Activated T-helper 17 cell treated with anti-CD3 and anti-CD28 coated beads, Interleukin-2, amount 50 U/mL, for 72 hours (primary cell): Measurements from ENCODE around the gene IGF1R. TPM values are rescaled to one million over a fixed set of nuclear protein-coding genes. Genes with fewer than 3 reads are reported as not detected.

Experiments
- ATAC-seq: fragments of 150-1000 bp; cut with Tn5 transposase; replicated peaks from 2 replicates; pipeline ENCODE4 v1.10.0; 2021; ENCODE audit warnings: mild to moderate bottlenecking, moderate library complexity
- H3K27ac Mint-ChIP-seq: one replicate; pipeline ENCODE4 v1.8.0; 2022; ENCODE audit warnings: mixed read lengths
- H3K27me3 Mint-ChIP-seq: one replicate; pipeline ENCODE4 v1.8.0; 2022; ENCODE audit warnings: mixed read lengths
- H3K36me3 Mint-ChIP-seq: one replicate; pipeline ENCODE4 v1.8.0; 2022; ENCODE audit warnings: low read depth, mild to moderate bottlenecking, mixed read lengths
- H3K4me1 Mint-ChIP-seq: one replicate; pipeline ENCODE4 v1.8.0; 2022; ENCODE audit warnings: mixed read lengths
- H3K4me3 Mint-ChIP-seq: one replicate; pipeline ENCODE4 v1.8.0; 2022; ENCODE audit warnings: mild to moderate bottlenecking, mixed read lengths
- H3K9me3 Mint-ChIP-seq: one replicate; pipeline ENCODE4 v1.8.0; 2022; ENCODE audit warnings: mixed read lengths
- total RNA-seq, 2 donors: library from RNA; stranded (reverse); gene quantifications; one replicate each; pipeline ENCODE4 v1.2.3, GENCODE V29; 2022

The IGF1R gene
- total RNA-seq, 2 donors from 2014 or later, result 4.6 to 33.8 TPM

- Mint-ChIP-seq H3K4me3 (no peak overlapping the region), H3K36me3 (no peaks in the 10 kb centered on the region), H3K4me1 (no peaks in the 10 kb centered on the region), H3K27me3 (no peaks in the 10 kb centered on the region), H3K9me3 (no peaks in the 10 kb centered on the region), H3K27ac (no peak overlapping the region)
- ATAC-seq, result no peak
These were observed 28.4 kb downstream of the IGF1R start for GRCh38 chr15:98676586-98677270.

DNA sequence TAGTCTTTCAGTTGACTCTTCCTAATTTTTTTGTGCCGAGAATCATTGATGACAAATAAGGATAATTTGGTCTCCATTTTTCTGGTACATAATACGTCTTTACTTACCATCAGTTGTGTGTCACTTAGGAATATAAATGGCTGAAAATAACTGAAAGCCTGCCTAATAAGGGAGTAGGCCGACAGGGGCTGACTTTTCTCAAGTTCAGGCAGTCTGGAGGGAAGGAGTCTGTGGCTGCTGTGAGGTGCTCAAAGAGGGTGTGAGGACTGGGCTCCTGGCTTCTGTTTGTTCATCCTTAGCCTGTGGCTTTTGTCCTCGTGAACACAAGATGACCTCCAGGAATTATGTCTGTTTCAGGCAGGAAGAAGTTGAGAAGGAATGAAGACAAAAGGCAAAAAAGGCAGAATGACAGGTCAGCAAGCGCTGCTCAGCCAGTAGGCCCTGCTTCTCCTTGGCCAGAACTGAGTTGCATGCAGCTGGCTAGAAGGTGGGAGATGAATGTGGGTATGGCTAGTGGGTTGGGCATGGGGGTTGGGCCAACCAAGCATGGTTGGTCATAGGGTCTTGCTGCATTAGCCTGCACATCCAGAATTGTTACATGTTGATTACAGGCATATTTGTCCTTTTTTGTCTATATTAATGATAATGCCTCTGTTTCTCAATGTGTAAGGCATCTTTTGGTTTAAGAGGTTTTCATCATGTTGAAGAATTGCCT, 29.2 kb downstream of the IGF1R start:
- Mint-ChIP-seq H3K9me3 (no peaks in the 10 kb centered on the region), H3K4me1 (peaks cover 6% of the 10 kb centered on the region), H3K27ac (no peak overlapping the region), H3K27me3 (no peaks in the 10 kb centered on the region), H3K36me3 (no peaks in the 10 kb centered on the region), H3K4me3 (no peak overlapping the region)
- ATAC-seq, result no peak

DNA sequence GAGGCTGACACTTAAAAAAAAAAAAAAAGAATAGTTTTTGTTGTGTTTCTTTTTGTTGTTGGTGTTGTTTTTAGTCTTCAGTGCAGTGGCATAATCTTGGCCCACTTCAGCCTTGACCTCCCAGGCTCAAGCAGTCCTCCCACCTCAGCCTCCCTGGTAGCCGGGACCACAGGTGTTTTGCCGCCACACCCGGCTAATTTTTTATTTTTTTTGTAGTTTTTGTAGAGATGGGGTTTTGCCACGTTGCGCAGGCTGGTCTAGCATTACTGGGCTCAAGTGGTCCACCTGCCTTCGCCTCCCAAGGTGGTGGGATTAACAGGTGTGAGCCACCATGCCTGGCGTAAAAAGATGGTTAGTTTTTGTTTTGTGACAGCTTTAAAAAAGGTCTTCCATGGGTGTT, 30.1 kb downstream of the IGF1R start:
- no peak overlapping the region for H3K27ac Mint-ChIP-seq
- H3K9me3 Mint-ChIP-seq, result no peaks in the 10 kb centered on the region
- H3K27me3 Mint-ChIP-seq, result no peaks in the 10 kb centered on the region
- H3K4me1 Mint-ChIP-seq, result peaks cover 10% of the 10 kb centered on the region
- ATAC-seq, result no peak
- H3K4me3 Mint-ChIP-seq, result no peak overlapping the region
- H3K36me3 Mint-ChIP-seq, result no peaks in the 10 kb centered on the region

- Mint-ChIP-seq H3K27ac (no peak overlapping the region), H3K36me3 (no peaks in the 10 kb centered on the region), H3K4me3 (no peak overlapping the region), H3K4me1 (peaks cover 15% of the 10 kb centered on the region), H3K27me3 (no peaks in the 10 kb centered on the region), H3K9me3 (no peaks in the 10 kb centered on the region)
- ATAC-seq, result no peak
These were observed 32.7 kb downstream of the IGF1R start for GRCh38 chr15:98681061-98681460.

GRCh38 chr15:98682992-98683701, 34.8 kb downstream of the IGF1R start:
- Mint-ChIP-seq H3K27me3 (peaks cover under 1% of the 10 kb centered on the region), H3K36me3 (no peaks in the 10 kb centered on the region), H3K9me3 (no peaks in the 10 kb centered on the region), H3K27ac (no peak overlapping the region), H3K4me3 (no peak overlapping the region), H3K4me1 (peaks cover 21% of the 10 kb centered on the region)
- ATAC-seq, result no peak

GRCh38 chr15:98683831-98684230, 35.5 kb downstream of the IGF1R start:
- ATAC-seq, result no peak
- no peaks in the 10 kb centered on the region for H3K9me3 Mint-ChIP-seq
- H3K36me3 Mint-ChIP-seq, result no peaks in the 10 kb centered on the region
- H3K27ac Mint-ChIP-seq, result no peak overlapping the region
- H3K4me3 Mint-ChIP-seq, result no peak overlapping the region
- peaks cover 21% of the 10 kb centered on the region for H3K4me1 Mint-ChIP-seq
- peaks cover 3% of the 10 kb centered on the region for H3K27me3 Mint-ChIP-seq

- Mint-ChIP-seq H3K9me3 (no peaks in the 10 kb centered on the region), H3K27ac (no peak overlapping the region), H3K27me3 (peaks cover 3% of the 10 kb centered on the region), H3K4me3 (no peak overlapping the region), H3K4me1 (peaks cover 21% of the 10 kb centered on the region), H3K36me3 (no peaks in the 10 kb centered on the region)
- no peak for ATAC-seq
These were observed 36.1 kb downstream of the IGF1R start for GRCh38 chr15:98684436-98684835.

- Mint-ChIP-seq H3K36me3 (no peaks in the 10 kb centered on the region), H3K4me1 (peaks cover 21% of the 10 kb centered on the region), H3K4me3 (no peak overlapping the region), H3K9me3 (no peaks in the 10 kb centered on the region), H3K27ac (no peak overlapping the region), H3K27me3 (peaks cover 3% of the 10 kb centered on the region)
- ATAC-seq, result no peak
These were observed 36.7 kb downstream of the IGF1R start for GRCh38 chr15:98684995-98685525.

GRCh38 chr15:98686983-98687382, 38.6 kb downstream of the IGF1R start:
- peaks cover 19% of the 10 kb centered on the region for H3K4me1 Mint-ChIP-seq

DNA sequence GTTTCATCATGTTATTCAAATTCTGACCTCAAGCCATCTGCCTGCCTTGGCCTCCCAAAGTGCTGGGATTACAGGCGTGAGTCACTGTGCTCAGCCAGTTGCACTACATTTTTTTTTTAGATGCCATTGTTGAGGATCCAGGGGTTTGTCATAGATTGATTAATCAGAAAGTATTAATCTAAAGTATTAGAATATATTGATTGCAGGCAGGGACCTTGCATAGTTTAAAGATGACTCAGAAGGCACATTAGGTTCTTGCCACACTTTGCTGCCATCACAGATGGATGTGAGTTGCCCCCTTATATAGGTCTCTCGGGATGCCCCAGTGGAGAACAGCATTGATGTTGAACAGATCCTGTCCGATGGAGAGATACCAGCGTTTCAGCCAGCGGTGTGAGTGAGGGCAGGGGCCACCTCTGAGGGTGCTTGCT, 41.1 kb downstream of the IGF1R start:
- ATAC-seq, result no peak
- Mint-ChIP-seq H3K27ac (no peak overlapping the region), H3K27me3 (peaks cover 3% of the 10 kb centered on the region)

More at GRCh38 chr15:98686983-98687382, 38.6 kb downstream of the IGF1R start:
- no peaks in the 10 kb centered on the region for H3K9me3 Mint-ChIP-seq
- no peak overlapping the region for H3K27ac Mint-ChIP-seq
- H3K36me3 Mint-ChIP-seq, result no peaks in the 10 kb centered on the region
- no peak overlapping the region for H3K4me3 Mint-ChIP-seq
- peaks cover 3% of the 10 kb centered on the region for H3K27me3 Mint-ChIP-seq
- ATAC-seq, result no peak

DNA sequence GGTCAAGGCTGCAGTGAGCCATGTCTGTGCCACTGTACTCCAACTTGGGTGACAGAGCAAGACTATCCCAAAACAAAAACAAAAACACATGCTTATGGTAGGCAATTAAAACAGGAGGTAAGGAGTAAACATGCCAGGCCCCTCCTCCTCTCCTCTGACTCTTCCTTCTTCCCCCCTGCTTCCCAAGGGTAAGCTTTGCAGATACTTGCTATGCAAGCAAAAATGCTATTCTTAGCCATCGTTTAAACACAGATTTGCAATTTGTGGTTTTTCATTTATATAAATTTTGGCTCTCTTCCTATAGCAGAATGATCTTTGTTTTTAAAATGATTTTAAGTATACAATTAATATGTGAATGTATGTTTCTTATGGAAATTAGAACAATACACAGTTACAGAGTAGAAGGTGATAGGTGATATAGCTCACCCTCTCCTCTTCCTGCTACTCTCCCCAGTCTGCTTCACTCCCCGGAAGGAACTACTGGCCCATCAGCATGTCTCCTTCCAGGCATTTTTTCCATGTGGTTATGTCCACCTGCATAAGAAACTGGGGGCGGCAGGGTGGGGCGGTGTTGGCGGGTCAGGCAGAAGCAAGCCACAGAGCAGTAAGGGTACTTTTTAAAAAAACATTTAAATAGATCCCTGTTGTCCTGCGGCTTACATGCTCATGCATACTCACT, 42.1 kb downstream of the IGF1R start:
- H3K27me3 Mint-ChIP-seq, result peaks cover 3% of the 10 kb centered on the region
- ATAC-seq, result no peak
- H3K9me3 Mint-ChIP-seq, result no peaks in the 10 kb centered on the region
- H3K36me3 Mint-ChIP-seq, result no peaks in the 10 kb centered on the region
- H3K4me1 Mint-ChIP-seq, result peaks cover 9% of the 10 kb centered on the region
- no peak overlapping the region for H3K27ac Mint-ChIP-seq
- H3K4me3 Mint-ChIP-seq, result no peak overlapping the region

More for the DNA sequence above, 41.1 kb downstream of the IGF1R start:
- Mint-ChIP-seq H3K4me1 (peaks cover 11% of the 10 kb centered on the region), H3K4me3 (no peak overlapping the region), H3K9me3 (no peaks in the 10 kb centered on the region), H3K36me3 (no peaks in the 10 kb centered on the region)

- peaks cover 2% of the 10 kb centered on the region for H3K4me1 Mint-ChIP-seq
- no peak overlapping the region for H3K4me3 Mint-ChIP-seq
- ATAC-seq, result no peak
- no peak overlapping the region for H3K27ac Mint-ChIP-seq
- H3K9me3 Mint-ChIP-seq, result no peaks in the 10 kb centered on the region
- H3K27me3 Mint-ChIP-seq, result peaks cover 3% of the 10 kb centered on the region
- H3K36me3 Mint-ChIP-seq, result no peaks in the 10 kb centered on the region
These were observed 43.9 kb downstream of the IGF1R start for GRCh38 chr15:98692213-98692612.

- H3K4me1 Mint-ChIP-seq, result peaks cover 9% of the 10 kb centered on the region
- no peaks in the 10 kb centered on the region for H3K27me3 Mint-ChIP-seq
- no peak overlapping the region for H3K4me3 Mint-ChIP-seq
- H3K36me3 Mint-ChIP-seq, result no peaks in the 10 kb centered on the region
- no peaks in the 10 kb centered on the region for H3K9me3 Mint-ChIP-seq
- no peak for ATAC-seq
- H3K27ac Mint-ChIP-seq, result no peak overlapping the region
These were observed 45.8 kb downstream of the IGF1R start for GRCh38 chr15:98694161-98694560.

- no peak overlapping the region for H3K27ac Mint-ChIP-seq
- H3K36me3 Mint-ChIP-seq, result no peaks in the 10 kb centered on the region
These were observed 50.5 kb downstream of the IGF1R start for GRCh38 chr15:98698792-98699191.

More at GRCh38 chr15:98698792-98699191, 50.5 kb downstream of the IGF1R start:
- Mint-ChIP-seq H3K27me3 (no peaks in the 10 kb centered on the region), H3K4me1 (peaks cover 18% of the 10 kb centered on the region), H3K4me3 (peak overlapping the region; percentile 41), H3K9me3 (no peaks in the 10 kb centered on the region)
- ATAC-seq, result no peak
